HEK293T (cell line): ENCODE data around the gene LHPP.

ENCODE experiments used
- ARNT ChIP-seq: fragments of 450-650 bp; IDR thresholded peaks from 2 replicates; pipeline ENCODE4 v1.6.1; 2017; ENCODE audit warnings: mild to moderate bottlenecking
- BHLHE40 ChIP-seq: fragments of 450-650 bp; IDR thresholded peaks from 2 replicates; pipeline ENCODE4 v1.6.1; 2016; ENCODE audit warnings: mild to moderate bottlenecking, moderate library complexity, borderline replicate concordance
- ELF4 ChIP-seq: fragments of 450-650 bp; IDR thresholded peaks from 2 replicates; pipeline ENCODE4 v1.6.1; 2017; ENCODE audit warnings: antibody characterized with exemption
- FOXA1 ChIP-seq: fragments of 450-650 bp; IDR thresholded peaks from 2 replicates; pipeline ENCODE4 v1.6.1; 2016; ENCODE audit warnings: mild to moderate bottlenecking
- FOXK2 ChIP-seq: fragments of 450-650 bp; IDR thresholded peaks from 2 replicates; pipeline ENCODE4 v1.6.1; 2016; ENCODE audit warnings: mild to moderate bottlenecking
- FOXM1 ChIP-seq: fragments of 450-650 bp; IDR thresholded peaks from 2 replicates; pipeline ENCODE4 v1.6.1; 2017; ENCODE audit warnings: mild to moderate bottlenecking, borderline replicate concordance
- NFRKB ChIP-seq: fragments of 450-650 bp; IDR thresholded peaks from 2 replicates; pipeline ENCODE4 v1.6.1; 2016; ENCODE audit warnings: mild to moderate bottlenecking, moderate library complexity
- SUZ12 ChIP-seq: fragments of 450-650 bp; IDR thresholded peaks from 2 replicates; pipeline ENCODE4 v1.6.1; 2016; ENCODE audit warnings: mild to moderate bottlenecking
- TARDBP ChIP-seq: fragments of 450-650 bp; IDR thresholded peaks from 2 replicates; pipeline ENCODE4 v1.6.1; 2016
- ZNF384 ChIP-seq: fragments of 450-650 bp; IDR thresholded peaks from 2 replicates; pipeline ENCODE4 v1.6.1; 2016

- TF ChIP-seq BHLHE40 (no peak), SUZ12 (no peak), ELF4 (no peak), ZNF384 (no peak), TARDBP (no peak), FOXA1 (no peak), FOXK2 (no peak), NFRKB (no peak), ARNT (no peak), FOXM1 (no peak)
Observed at GRCh38 chr10:124560377-124561105, 98.9 kb downstream of the LHPP start.
